ENCODE measurements around the gene MGAT3. TPM values are rescaled to one million over a fixed set of nuclear protein-coding genes. Genes with fewer than 3 reads are reported as not detected.
A peak's percentile ranks its signal among the peaks of the same experiment; 100 is the strongest.
"Not testable (repeated sequence)": the region's sequence is repeated elsewhere in the genome, so short reads cannot be mapped to it uniquely, and the experiment has no call there.

MGAT3 gene
- total RNA-seq, 1 experiment from 2014 or later = 5.0 TPM

- Mint-ChIP-seq H3K36me3 (ENCODE audit: insufficient read depth in 1 of 3, low read depth in 3 of 3) (peaks cover 27 to 60% (median 42%) of the 10 kb centered on the region in 3 experiments), H3K4me3 (peak overlapping the region; percentile 94 to 98), H3K27me3 (ENCODE audit: low read depth) (peaks cover 22% of the 10 kb centered on the region), H3K4me1 (peaks cover 27 to 29% of the 10 kb centered on the region in 2 experiments), H3K27ac (peak overlapping the region; percentile 31 to 100 (median 98); a peak in 4 of 7 replicates)
- not testable (repeated sequence) for H3K9me3 Mint-ChIP-seq; H3K9ac ChIP-seq (ENCODE audit: extremely low read depth, insufficient read length, low read length); H3K4ac ChIP-seq (ENCODE audit: low read depth, low read length); H2BK120ac ChIP-seq (ENCODE audit: low read depth, low read length, poor library complexity, severe bottlenecking); H4K20me1 ChIP-seq (ENCODE audit: control insufficient read depth, insufficient read depth, insufficient read length); H2AFZ ChIP-seq (ENCODE audit: low read length); H2AK5ac ChIP-seq (ENCODE audit: insufficient read length, low read length); H3K79me1 ChIP-seq (ENCODE audit: insufficient read depth, low read depth, low read length, poor library complexity, severe bottlenecking); H2BK12ac ChIP-seq (ENCODE audit: insufficient read length, low read depth, low read length); H3T11ph ChIP-seq (ENCODE audit: low read length); H3K14ac ChIP-seq (ENCODE audit: insufficient read depth, low read length); H3K23ac ChIP-seq (ENCODE audit: insufficient read length, low read depth, low read length); H2BK15ac ChIP-seq (ENCODE audit: low read depth, low read length); H2BK20ac ChIP-seq (ENCODE audit: low read depth, low read length, poor library complexity, severe bottlenecking); H3K27me3 ChIP-seq (ENCODE audit: insufficient read depth, low read length); H4K5ac ChIP-seq (ENCODE audit: insufficient read length, low read depth, low read length); H3K79me2 ChIP-seq (ENCODE audit: insufficient read depth, low read length); H3K56ac ChIP-seq (ENCODE audit: insufficient read length, low read depth, low read length); H3K27ac ChIP-seq (ENCODE audit: insufficient read length, low read depth, low read length); H4K8ac ChIP-seq (replicated peaks; ENCODE audit: insufficient read length, low read depth, low read length); DNase-seq; H3K4me1 ChIP-seq (ENCODE audit: insufficient read depth, low read length); H4K91ac ChIP-seq (ENCODE audit: insufficient read length, low read depth, low read length); H3K18ac ChIP-seq (ENCODE audit: insufficient read length, low read depth, low read length); H2BK5ac ChIP-seq (ENCODE audit: insufficient read length, low read length); H3K9me3 ChIP-seq (ENCODE audit: control insufficient read depth, low read depth, low read length)
- no CpG with 5 or more reads among the region's 5 CpGs for WGBS (ENCODE audit: extremely low coverage, insufficient read length, low lambda C conversion rate)
- H3K23me2 ChIP-seq (ENCODE audit: insufficient read length, low read depth, low read length, poor library complexity, severe bottlenecking) = peaks cover 13% of the 10 kb centered on the region
- H3K4me2 ChIP-seq (ENCODE audit: insufficient read depth, insufficient read length, low read length) = peak overlapping the region; percentile 52
Observed at GRCh38 chr22:39522091-39522490, 65.3 kb downstream of the MGAT3 start.

Data from H9 (cell line).